ENCODE data around the gene RIOK2.

RIOK2 gene

GRCh38 chr5:97136475-97136874 is 46.6 kb downstream of the RIOK2 start:
- no peaks in the 10 kb centered on the region for H3F3A ChIP-seq (ENCODE audit: insufficient read depth)
- no peak overlapping the region for H3K9ac ChIP-seq (ENCODE audit: low read length)
- no peak overlapping the region for H3K4me3 ChIP-seq (ENCODE audit: insufficient read depth, low read length, poor library complexity, severe bottlenecking)
- no peak overlapping the region for H3K27ac ChIP-seq (ENCODE audit: low read depth, low read length)
- no peak overlapping the region for H2AFZ ChIP-seq (ENCODE audit: low read depth, low read length, severe bottlenecking)
- TF ChIP-seq CTCF (IDR thresholded peaks at IDR 0.05; ENCODE audit: insufficient read depth, low read length, poor library complexity, severe bottlenecking) (no peak), EZH2phosphoT487 (conservative IDR thresholded peaks at IDR 0.05; ENCODE audit: low read length) (no peak)
- no peak overlapping the region for H3K4me2 ChIP-seq (ENCODE audit: low read depth, low read length, poor library complexity, severe bottlenecking)
- no peaks in the 10 kb centered on the region for H4K20me1 ChIP-seq (ENCODE audit: low read depth, low read length)
- H3K79me2 ChIP-seq (ENCODE audit: insufficient read depth, low read length), result no peaks in the 10 kb centered on the region
- no peaks in the 10 kb centered on the region for H3K9me3 ChIP-seq (ENCODE audit: insufficient read depth, low read length)
- no peaks in the 10 kb centered on the region for H3K9me2 ChIP-seq (replicated peaks; ENCODE audit: insufficient read depth, low read length)
- no peaks in the 10 kb centered on the region for H3K27me3 ChIP-seq (ENCODE audit: low read length)
- no peaks in the 10 kb centered on the region for H3K36me3 ChIP-seq (ENCODE audit: low read length)

DNA sequence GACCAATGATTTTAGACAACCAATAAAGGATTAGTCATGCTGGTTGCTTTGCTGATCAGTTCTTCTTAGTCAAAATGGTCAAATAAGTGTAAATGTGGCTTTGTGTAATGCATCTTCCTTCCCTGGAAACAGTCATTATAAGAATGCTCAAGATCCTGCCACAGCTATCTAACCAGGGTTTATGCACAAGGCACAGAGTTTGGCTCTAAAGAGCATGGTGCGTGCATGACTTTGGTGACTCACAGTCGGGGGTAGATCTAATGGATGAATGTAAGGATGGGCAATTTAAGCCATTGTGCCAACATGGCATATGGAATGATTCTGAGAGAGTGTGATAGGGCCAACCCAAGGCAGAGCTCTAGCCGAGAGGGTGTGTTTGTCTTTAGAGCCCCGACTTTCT is 47.2 kb downstream of the RIOK2 start:
- Histone ChIP-seq H3K27me3 (ENCODE audit: low read length) (no peaks in the 10 kb centered on the region), H3K36me3 (ENCODE audit: low read length) (no peaks in the 10 kb centered on the region), H3K9me3 (ENCODE audit: insufficient read depth, low read length) (no peaks in the 10 kb centered on the region), H3K4me3 (ENCODE audit: insufficient read depth, low read length, poor library complexity, severe bottlenecking) (no peak overlapping the region), H3K4me2 (ENCODE audit: low read depth, low read length, poor library complexity, severe bottlenecking) (no peak overlapping the region), H3K79me2 (ENCODE audit: insufficient read depth, low read length) (no peaks in the 10 kb centered on the region), H3K9me2 (replicated peaks; ENCODE audit: insufficient read depth, low read length) (no peaks in the 10 kb centered on the region), H2AFZ (ENCODE audit: low read depth, low read length, severe bottlenecking) (no peak overlapping the region), H3F3A (ENCODE audit: insufficient read depth) (no peaks in the 10 kb centered on the region), H4K20me1 (ENCODE audit: low read depth, low read length) (no peaks in the 10 kb centered on the region), H3K27ac (ENCODE audit: low read depth, low read length) (no peak overlapping the region), H3K9ac (ENCODE audit: low read length) (no peak overlapping the region)
- TF ChIP-seq EZH2phosphoT487 (conservative IDR thresholded peaks at IDR 0.05; ENCODE audit: low read length) (no peak), CTCF (IDR thresholded peaks at IDR 0.05; ENCODE audit: insufficient read depth, low read length, poor library complexity, severe bottlenecking) (no peak)

- Histone ChIP-seq H3K79me2 (ENCODE audit: insufficient read depth, low read length) (no peaks in the 10 kb centered on the region), H3K9me3 (ENCODE audit: insufficient read depth, low read length) (no peaks in the 10 kb centered on the region), H3K4me3 (ENCODE audit: insufficient read depth, low read length, poor library complexity, severe bottlenecking) (no peak overlapping the region), H3F3A (ENCODE audit: insufficient read depth) (no peaks in the 10 kb centered on the region), H4K20me1 (ENCODE audit: low read depth, low read length) (no peaks in the 10 kb centered on the region), H3K4me2 (ENCODE audit: low read depth, low read length, poor library complexity, severe bottlenecking) (no peak overlapping the region), H3K9me2 (replicated peaks; ENCODE audit: insufficient read depth, low read length) (no peaks in the 10 kb centered on the region), H3K9ac (ENCODE audit: low read length) (no peak overlapping the region), H3K27me3 (ENCODE audit: low read length) (no peaks in the 10 kb centered on the region), H2AFZ (ENCODE audit: low read depth, low read length, severe bottlenecking) (no peak overlapping the region), H3K36me3 (ENCODE audit: low read length) (no peaks in the 10 kb centered on the region), H3K27ac (ENCODE audit: low read depth, low read length) (no peak overlapping the region)
- TF ChIP-seq CTCF (IDR thresholded peaks at IDR 0.05; ENCODE audit: insufficient read depth, low read length, poor library complexity, severe bottlenecking) (no peak), EZH2phosphoT487 (conservative IDR thresholded peaks at IDR 0.05; ENCODE audit: low read length) (no peak)
Measured at GRCh38 chr5:97134634-97135033, 48.4 kb downstream of the RIOK2 start.

DNA sequence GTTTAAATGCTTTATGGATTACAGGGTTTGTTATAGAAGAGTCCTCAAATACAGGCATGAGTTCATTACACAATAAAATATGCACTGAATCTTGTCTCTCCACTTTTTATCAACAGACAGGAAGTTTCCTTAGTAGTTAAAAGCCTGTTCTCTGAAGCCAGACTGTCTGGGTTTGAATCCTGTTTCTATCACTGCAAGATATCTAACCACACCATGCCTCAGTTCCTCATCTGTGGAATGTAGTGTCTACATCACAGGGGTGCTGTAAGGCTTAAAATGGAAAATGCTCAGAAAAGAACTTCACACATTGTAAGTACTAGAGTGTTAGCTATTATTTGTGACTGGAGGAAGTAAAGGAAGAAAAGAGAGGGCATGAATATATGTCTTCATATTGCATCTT is 49.9 kb downstream of the RIOK2 start:
- Histone ChIP-seq H3K36me3 (ENCODE audit: low read length) (no peaks in the 10 kb centered on the region), H3F3A (ENCODE audit: insufficient read depth) (no peaks in the 10 kb centered on the region), H2AFZ (ENCODE audit: low read depth, low read length, severe bottlenecking) (no peak overlapping the region), H3K9me2 (replicated peaks; ENCODE audit: insufficient read depth, low read length) (no peaks in the 10 kb centered on the region), H3K79me2 (ENCODE audit: insufficient read depth, low read length) (no peaks in the 10 kb centered on the region), H3K4me3 (ENCODE audit: insufficient read depth, low read length, poor library complexity, severe bottlenecking) (no peak overlapping the region), H4K20me1 (ENCODE audit: low read depth, low read length) (no peaks in the 10 kb centered on the region), H3K4me2 (ENCODE audit: low read depth, low read length, poor library complexity, severe bottlenecking) (no peak overlapping the region), H3K27ac (ENCODE audit: low read depth, low read length) (no peak overlapping the region), H3K27me3 (ENCODE audit: low read length) (no peaks in the 10 kb centered on the region), H3K9me3 (ENCODE audit: insufficient read depth, low read length) (no peaks in the 10 kb centered on the region), H3K9ac (ENCODE audit: low read length) (no peak overlapping the region)
- TF ChIP-seq EZH2phosphoT487 (conservative IDR thresholded peaks at IDR 0.05; ENCODE audit: low read length) (no peak), CTCF (IDR thresholded peaks at IDR 0.05; ENCODE audit: insufficient read depth, low read length, poor library complexity, severe bottlenecking) (no peak)

All from SU-DHL-6 (cell line).